ENCODE measurements around the gene GNRHR.

DNA sequence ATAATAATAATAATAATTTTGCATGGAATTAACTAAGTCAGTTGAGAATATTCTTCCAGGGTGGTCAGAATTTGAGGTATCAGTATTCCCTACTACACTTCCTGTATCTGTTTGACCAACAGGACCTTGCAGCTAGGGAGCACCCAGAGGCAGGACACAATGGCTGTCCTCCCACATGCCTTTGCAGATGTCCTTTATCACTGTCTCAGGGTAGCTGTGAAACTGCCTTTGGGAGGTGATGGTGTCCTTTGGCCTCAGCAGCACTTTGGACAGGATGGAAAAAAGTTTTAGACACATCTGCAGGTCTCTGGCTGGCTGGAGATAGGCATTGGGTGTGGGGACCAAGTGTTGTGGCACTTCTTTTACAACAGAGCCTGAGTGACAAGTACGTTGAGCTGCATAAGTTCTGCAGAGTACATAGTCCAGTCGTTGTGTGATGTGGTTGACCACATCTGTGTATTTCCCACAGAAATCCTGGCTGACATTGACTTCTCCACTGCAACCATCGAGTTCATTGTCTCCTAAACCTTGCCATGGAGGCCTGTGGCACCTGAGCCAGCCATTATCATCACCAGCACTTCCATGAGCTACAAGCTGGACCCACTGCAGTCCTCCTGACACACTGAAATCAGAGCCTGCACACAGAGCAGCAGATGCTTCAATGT lies 34.1 kb downstream of the GNRHR start:
- TF ChIP-seq, protein P1, sequence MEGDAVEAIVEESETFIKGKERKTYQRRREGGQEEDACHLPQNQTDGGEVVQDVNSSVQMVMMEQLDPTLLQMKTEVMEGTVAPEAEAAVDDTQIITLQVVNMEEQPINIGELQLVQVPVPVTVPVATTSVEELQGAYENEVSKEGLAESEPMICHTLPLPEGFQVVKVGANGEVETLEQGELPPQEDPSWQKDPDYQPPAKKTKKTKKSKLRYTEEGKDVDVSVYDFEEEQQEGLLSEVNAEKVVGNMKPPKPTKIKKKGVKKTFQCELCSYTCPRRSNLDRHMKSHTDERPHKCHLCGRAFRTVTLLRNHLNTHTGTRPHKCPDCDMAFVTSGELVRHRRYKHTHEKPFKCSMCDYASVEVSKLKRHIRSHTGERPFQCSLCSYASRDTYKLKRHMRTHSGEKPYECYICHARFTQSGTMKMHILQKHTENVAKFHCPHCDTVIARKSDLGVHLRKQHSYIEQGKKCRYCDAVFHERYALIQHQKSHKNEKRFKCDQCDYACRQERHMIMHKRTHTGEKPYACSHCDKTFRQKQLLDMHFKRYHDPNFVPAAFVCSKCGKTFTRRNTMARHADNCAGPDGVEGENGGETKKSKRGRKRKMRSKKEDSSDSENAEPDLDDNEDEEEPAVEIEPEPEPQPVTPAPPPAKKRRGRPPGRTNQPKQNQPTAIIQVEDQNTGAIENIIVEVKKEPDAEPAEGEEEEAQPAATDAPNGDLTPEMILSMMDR (IDR thresholded peaks at IDR 0.05) = no peak
- no peak for TF ChIP-seq POLR2A (IDR thresholded peaks at IDR 0.05)
